Measurements from ENCODE around the gene GLI3. TPM values are rescaled to one million over a fixed set of nuclear protein-coding genes. Genes with fewer than 3 reads are reported as not detected.

Gene GLI3
- total and polyA plus RNA-seq, 4 donors, result 0.50 to 34.9 (median 11.3) TPM

GRCh38 chr7:42185726-42186125 lies 51.3 kb downstream of the GLI3 start:
- no peaks in the 10 kb centered on the region for H3K27me3 ChIP-seq (ENCODE audit: control insufficient read depth in 1 of 2, insufficient read depth in 2 of 2, low read length in 1 of 2)
- DNase-seq, result no peak
- H3K36me3 ChIP-seq (ENCODE audit: control insufficient read depth in 1 of 2, insufficient read depth in 2 of 2, low read length in 1 of 2), result no peaks in the 10 kb centered on the region
- intact Hi-C loops (cut with DNase I), result no loop called here
- H3K9me3 ChIP-seq (ENCODE audit: control insufficient read depth, low read length), result no peaks in the 10 kb centered on the region
- H3K4me1 ChIP-seq (ENCODE audit: control insufficient read depth in 1 of 2, insufficient read depth in 2 of 2, low read length in 2 of 2), result no peaks in the 10 kb centered on the region
- ATAC-seq (ENCODE audit: low FRiP score), result no peak
- 79 to 87% methylated on average over 4 of the region's 4 CpGs for WGBS, 2 donors
- no peak overlapping the region for H3K27ac ChIP-seq (ENCODE audit: low read depth in 1 of 2, low read length in 2 of 2)
- no peak overlapping the region for H3K4me3 ChIP-seq (ENCODE audit: low read length in 2 of 2)

GRCh38 chr7:42183547-42183946 lies 53.5 kb downstream of the GLI3 start:
- Histone ChIP-seq H3K27me3 (ENCODE audit: control insufficient read depth in 1 of 2, insufficient read depth in 2 of 2, low read length in 1 of 2) (no peaks in the 10 kb centered on the region), H3K4me3 (ENCODE audit: low read length in 2 of 2) (no peak overlapping the region), H3K36me3 (ENCODE audit: control insufficient read depth in 1 of 2, insufficient read depth in 2 of 2, low read length in 1 of 2) (no peaks in the 10 kb centered on the region), H3K27ac (ENCODE audit: low read depth in 1 of 2, low read length in 2 of 2) (no peak overlapping the region), H3K4me1 (ENCODE audit: control insufficient read depth in 1 of 2, insufficient read depth in 2 of 2, low read length in 2 of 2) (no peaks in the 10 kb centered on the region), H3K9me3 (ENCODE audit: control insufficient read depth, low read length) (no peaks in the 10 kb centered on the region)
- intact Hi-C loops (cut with DNase I), result no loop called here
- no peak for DNase-seq
- no peak for ATAC-seq (ENCODE audit: low FRiP score)
- 89 to 93% methylated on average over 6 of the region's 6 CpGs for WGBS, 2 donors

- no peaks in the 10 kb centered on the region for H3K4me1 ChIP-seq (ENCODE audit: control insufficient read depth in 1 of 2, insufficient read depth in 2 of 2, low read length in 2 of 2)
- 90 to 92% methylated on average over 4 of the region's 4 CpGs for WGBS, 2 donors
- ATAC-seq (ENCODE audit: low FRiP score), result no peak
- H3K27me3 ChIP-seq (ENCODE audit: control insufficient read depth in 1 of 2, insufficient read depth in 2 of 2, low read length in 1 of 2), result no peaks in the 10 kb centered on the region
- H3K4me3 ChIP-seq (ENCODE audit: low read length in 2 of 2), result no peak overlapping the region
- no peak overlapping the region for H3K27ac ChIP-seq (ENCODE audit: low read depth in 1 of 2, low read length in 2 of 2)
- intact Hi-C loops (cut with DNase I), result no loop called here
- no peaks in the 10 kb centered on the region for H3K36me3 ChIP-seq (ENCODE audit: control insufficient read depth in 1 of 2, insufficient read depth in 2 of 2, low read length in 1 of 2)
- no peak for DNase-seq
- no peaks in the 10 kb centered on the region for H3K9me3 ChIP-seq (ENCODE audit: control insufficient read depth, low read length)
These were observed 55.4 kb downstream of the GLI3 start for GRCh38 chr7:42181566-42181965.

GRCh38 chr7:42180806-42181205 lies 56.2 kb downstream of the GLI3 start:
- ATAC-seq (ENCODE audit: low FRiP score), result no peak
- intact Hi-C loops (cut with DNase I), result no loop called here

GRCh38 chr7:42176724-42177101 lies 60.3 kb downstream of the GLI3 start:
- Histone ChIP-seq H3K27ac (ENCODE audit: low read depth in 1 of 2, low read length in 2 of 2) (no peak overlapping the region), H3K4me3 (ENCODE audit: low read length in 2 of 2) (no peak overlapping the region), H3K9me3 (ENCODE audit: control insufficient read depth, low read length) (no peaks in the 10 kb centered on the region), H3K36me3 (ENCODE audit: control insufficient read depth in 1 of 2, insufficient read depth in 2 of 2, low read length in 1 of 2) (no peaks in the 10 kb centered on the region), H3K27me3 (ENCODE audit: control insufficient read depth in 1 of 2, insufficient read depth in 2 of 2, low read length in 1 of 2) (no peaks in the 10 kb centered on the region), H3K4me1 (ENCODE audit: control insufficient read depth in 1 of 2, insufficient read depth in 2 of 2, low read length in 2 of 2) (no peaks in the 10 kb centered on the region)
- ATAC-seq (ENCODE audit: low FRiP score), result no peak
- no peak for DNase-seq
- intact Hi-C loops (cut with DNase I), result no loop called here
- 89% methylated on average over 3 of the region's 3 CpGs for WGBS, 2 donors

More at GRCh38 chr7:42180806-42181205, 56.2 kb downstream of the GLI3 start:
- no peaks in the 10 kb centered on the region for H3K36me3 ChIP-seq (ENCODE audit: control insufficient read depth in 1 of 2, insufficient read depth in 2 of 2, low read length in 1 of 2)
- H3K9me3 ChIP-seq (ENCODE audit: control insufficient read depth, low read length), result no peaks in the 10 kb centered on the region
- no peaks in the 10 kb centered on the region for H3K27me3 ChIP-seq (ENCODE audit: control insufficient read depth in 1 of 2, insufficient read depth in 2 of 2, low read length in 1 of 2)
- H3K4me3 ChIP-seq (ENCODE audit: low read length in 2 of 2), result no peak overlapping the region
- WGBS, 2 donors, result 48 to 57% methylated on average over 2 of the region's 2 CpGs
- DNase-seq, result no peak
- H3K27ac ChIP-seq (ENCODE audit: low read depth in 1 of 2, low read length in 2 of 2), result no peak overlapping the region
- H3K4me1 ChIP-seq (ENCODE audit: control insufficient read depth in 1 of 2, insufficient read depth in 2 of 2, low read length in 2 of 2), result no peaks in the 10 kb centered on the region

GRCh38 chr7:42175834-42176723 lies 60.9 kb downstream of the GLI3 start:
- no peak for ATAC-seq (ENCODE audit: low FRiP score)
- Histone ChIP-seq H3K4me3 (ENCODE audit: low read length in 2 of 2) (no peak overlapping the region), H3K4me1 (ENCODE audit: control insufficient read depth in 1 of 2, insufficient read depth in 2 of 2, low read length in 2 of 2) (no peaks in the 10 kb centered on the region), H3K36me3 (ENCODE audit: control insufficient read depth in 1 of 2, insufficient read depth in 2 of 2, low read length in 1 of 2) (no peaks in the 10 kb centered on the region), H3K27ac (ENCODE audit: low read depth in 1 of 2, low read length in 2 of 2) (no peak overlapping the region), H3K9me3 (ENCODE audit: control insufficient read depth, low read length) (no peaks in the 10 kb centered on the region), H3K27me3 (ENCODE audit: control insufficient read depth in 1 of 2, insufficient read depth in 2 of 2, low read length in 1 of 2) (no peaks in the 10 kb centered on the region)
- DNase-seq, result no peak
- WGBS, 2 donors, result 50 to 63% methylated on average over 4 of the region's 4 CpGs
- intact Hi-C loops (cut with DNase I), result no loop called here

GRCh38 chr7:42174391-42174912 lies 62.6 kb downstream of the GLI3 start:
- Histone ChIP-seq H3K4me1 (ENCODE audit: control insufficient read depth in 1 of 2, insufficient read depth in 2 of 2, low read length in 2 of 2) (no peaks in the 10 kb centered on the region), H3K27me3 (ENCODE audit: control insufficient read depth in 1 of 2, insufficient read depth in 2 of 2, low read length in 1 of 2) (no peaks in the 10 kb centered on the region), H3K36me3 (ENCODE audit: control insufficient read depth in 1 of 2, insufficient read depth in 2 of 2, low read length in 1 of 2) (no peaks in the 10 kb centered on the region), H3K27ac (ENCODE audit: low read depth in 1 of 2, low read length in 2 of 2) (no peak overlapping the region), H3K4me3 (ENCODE audit: low read length in 2 of 2) (no peak overlapping the region), H3K9me3 (ENCODE audit: control insufficient read depth, low read length) (no peaks in the 10 kb centered on the region)
- no peak for ATAC-seq (ENCODE audit: low FRiP score)
- 91% methylated on average over 20 of the region's 20 CpGs for WGBS, 2 donors
- DNase-seq, result no peak
- intact Hi-C loops (cut with DNase I), result no loop called here

GRCh38 chr7:42170724-42171123 lies 66.3 kb downstream of the GLI3 start:
- H3K4me3 ChIP-seq (ENCODE audit: low read length in 2 of 2), result no peak overlapping the region
- no peak overlapping the region for H3K27ac ChIP-seq (ENCODE audit: low read depth in 1 of 2, low read length in 2 of 2)
- no peaks in the 10 kb centered on the region for H3K36me3 ChIP-seq (ENCODE audit: control insufficient read depth in 1 of 2, insufficient read depth in 2 of 2, low read length in 1 of 2)
- ATAC-seq (ENCODE audit: low FRiP score) (no peak), DNase-seq (no peak)
- H3K4me1 ChIP-seq (ENCODE audit: control insufficient read depth in 1 of 2, insufficient read depth in 2 of 2, low read length in 2 of 2), result no peaks in the 10 kb centered on the region
- intact Hi-C loops (cut with DNase I), result no loop called here
- no peaks in the 10 kb centered on the region for H3K9me3 ChIP-seq (ENCODE audit: control insufficient read depth, low read length)
- H3K27me3 ChIP-seq (ENCODE audit: control insufficient read depth in 1 of 2, insufficient read depth in 2 of 2, low read length in 1 of 2), result no peaks in the 10 kb centered on the region

- H3K4me3 ChIP-seq (ENCODE audit: low read length in 2 of 2), result no peak overlapping the region
- H3K27ac ChIP-seq (ENCODE audit: low read depth in 1 of 2, low read length in 2 of 2), result no peak overlapping the region
- H3K4me1 ChIP-seq (ENCODE audit: control insufficient read depth in 1 of 2, insufficient read depth in 2 of 2, low read length in 2 of 2), result no peaks in the 10 kb centered on the region
- no peaks in the 10 kb centered on the region for H3K36me3 ChIP-seq (ENCODE audit: control insufficient read depth in 1 of 2, insufficient read depth in 2 of 2, low read length in 1 of 2)
- intact Hi-C loops (cut with DNase I), result no loop called here
- no peak for ATAC-seq (ENCODE audit: low FRiP score)
- H3K9me3 ChIP-seq (ENCODE audit: control insufficient read depth, low read length), result no peaks in the 10 kb centered on the region
- DNase-seq, result no peak
- H3K27me3 ChIP-seq (ENCODE audit: control insufficient read depth in 1 of 2, insufficient read depth in 2 of 2, low read length in 1 of 2), result no peaks in the 10 kb centered on the region
- WGBS, 2 donors, result 95% methylated on average over 8 of the region's 8 CpGs
These were observed 68.5 kb downstream of the GLI3 start for GRCh38 chr7:42168512-42168911.

All from aorta (tissue), 5 donors.